ENCODE data around the gene MALT1. TPM values are rescaled to one million over a fixed set of nuclear protein-coding genes. Genes with fewer than 3 reads are reported as not detected.

MALT1 gene
- total and polyA plus RNA-seq, 3 donors from 2014 or later = 25.4 to 36.6 (median 30.3) TPM

GRCh38 chr18:58780045-58780444 lies 108.8 kb downstream of the MALT1 start:
- no peaks in the 10 kb centered on the region for H3K9me3 ChIP-seq
- H3K27ac ChIP-seq = no peak overlapping the region
- no peaks in the 10 kb centered on the region for H3K36me3 ChIP-seq (ENCODE audit: low read depth, missing control alignments)
- TF ChIP-seq CTCF (IDR thresholded peaks at IDR 0.05) (no peak), POLR2A (IDR thresholded peaks at IDR 0.05) (no peak)
- intact Hi-C loops (cut with DNase I; ENCODE audit: low total_unique reads) = loop anchor here (5.0 kb wide), 1 partner anchor 272 kb away; no protein-coding TSS in a partner anchor
- H3K27me3 ChIP-seq = no peaks in the 10 kb centered on the region
- peak; percentile 44 for DNase-seq
- peak overlapping the region; percentile 6 to 13 for H3K4me3 ChIP-seq
- H3K4me1 ChIP-seq = no peaks in the 10 kb centered on the region
- 67 to 76% methylated on average over 10 of the region's 10 CpGs for WGBS, 2 donors

GRCh38 chr18:58781627-58782194 lies 110.4 kb downstream of the MALT1 start:
- Histone ChIP-seq H3K4me1 (no peaks in the 10 kb centered on the region), H3K27ac (no peak overlapping the region), H3K36me3 (ENCODE audit: low read depth, missing control alignments) (no peaks in the 10 kb centered on the region), H3K4me3 (no peak overlapping the region), H3K27me3 (no peaks in the 10 kb centered on the region), H3K9me3 (no peaks in the 10 kb centered on the region)
- intact Hi-C loops (cut with DNase I; ENCODE audit: low total_unique reads) = loop anchor here (5.0 kb wide), 1 partner anchor 271 kb away; no protein-coding TSS in a partner anchor
- WGBS, 2 donors = 31 to 36% methylated on average over 10 of the region's 10 CpGs
- peak; percentile 90 for DNase-seq
- TF ChIP-seq POLR2A (IDR thresholded peaks at IDR 0.05) (no peak), CTCF (IDR thresholded peaks at IDR 0.05) (peak; percentile 83 to 93 (median 92))

GRCh38 chr18:58784601-58785137 lies 113.4 kb downstream of the MALT1 start:
- no peak for TF ChIP-seq POLR2A (IDR thresholded peaks at IDR 0.05)
- no peak for TF ChIP-seq CTCF (IDR thresholded peaks at IDR 0.05)
- Histone ChIP-seq H3K27ac (no peak overlapping the region), H3K4me3 (no peak overlapping the region), H3K27me3 (no peaks in the 10 kb centered on the region), H3K9me3 (no peaks in the 10 kb centered on the region), H3K4me1 (no peaks in the 10 kb centered on the region), H3K36me3 (ENCODE audit: low read depth, missing control alignments) (no peaks in the 10 kb centered on the region)
- no peak for DNase-seq
- intact Hi-C loops (cut with DNase I; ENCODE audit: low total_unique reads) = loop anchor here (5.0 kb wide), 1 partner anchor 268 kb away; no protein-coding TSS in a partner anchor
- WGBS, 2 donors = 75 to 85% methylated on average over 14 to 15 of the region's 15 CpGs

GRCh38 chr18:58785171-58785805 lies 114.0 kb downstream of the MALT1 start:
- no peak for TF ChIP-seq CTCF (IDR thresholded peaks at IDR 0.05)
- TF ChIP-seq POLR2A (IDR thresholded peaks at IDR 0.05) = no peak
- intact Hi-C loops (cut with DNase I; ENCODE audit: low total_unique reads) = no loop called here
- 70 to 77% methylated on average over 12 to 13 of the region's 13 CpGs for WGBS, 2 donors
- H3K4me3 ChIP-seq = no peak overlapping the region
- no peaks in the 10 kb centered on the region for H3K36me3 ChIP-seq (ENCODE audit: low read depth, missing control alignments)
- no peak overlapping the region for H3K27ac ChIP-seq
- H3K4me1 ChIP-seq = no peaks in the 10 kb centered on the region
- H3K27me3 ChIP-seq = no peaks in the 10 kb centered on the region
- H3K9me3 ChIP-seq = no peaks in the 10 kb centered on the region
- DNase-seq = no peak
